ENCODE data around the gene NCAPH2.

GRCh38 chr22:50489363-50490243 is 18.4 kb upstream of the NCAPH2 start:
- TF ChIP-seq PATZ1 (CRISPR knock-in tag; IDR thresholded peaks at IDR 0.05; ENCODE audit: borderline replicate concordance), result no peak
- no peak for TF ChIP-seq CSDC2 (CRISPR knock-in tag; IDR thresholded peaks at IDR 0.05)
- TF ChIP-seq ESRRG (CRISPR knock-in tag; IDR thresholded peaks at IDR 0.05), result no peak

Data from SK-N-SH treated with all-trans-retinoic acid at 6 μM for 48 hours (cell line).